GM12878 (cell line): ENCODE data around the gene NKAIN2. TPM values are rescaled to one million over a fixed set of nuclear protein-coding genes. Genes with fewer than 3 reads are reported as not detected.

Experiments used
- ATAC-seq: fragments of 200-7000 bp; cut with Tn5 transposase; 3 replicates; pipeline ENCODE4 v1.9.1; 2020; ENCODE audit warnings: mild to moderate bottlenecking, moderate library complexity
- BruUV-seq: library from RNA; stranded (reverse); fragments of 400-500 nt; replicated peaks from 2 replicates; lab custom pipeline; 2021; lab: Mats Ljungman, UMichigan
- CTCF ChIA-PET: fragments of 300-600 bp; sonication (Branson Sonifier 250); formaldehyde crosslinking; extraction: SDS; loops from one replicate; lab custom pipeline; 2021; ENCODE audit warnings: inconsistent platforms; lab: Yijun Ruan, JAX
- POLR2A ChIA-PET: fragments of 350-600 bp; formaldehyde crosslinking; extraction: SDS; loops from one replicate; lab custom pipeline; 2021; ENCODE audit warnings: inconsistent platforms; lab: Charles Lee
- RAD21 ChIA-PET: fragments of 300-600 bp; sonication (Branson Sonifier 250); formaldehyde crosslinking; loops from one replicate; lab custom pipeline; 2023; ENCODE audit warnings: antibody characterized with exemption; ENCODE audit not compliant: unreplicated experiment; lab: Charles Lee
- SMC1A ChIA-PET: fragments of 300-600 bp; sonication (Branson Sonifier 250); formaldehyde crosslinking; loops from one replicate; lab custom pipeline; 2023; ENCODE audit not compliant: unreplicated experiment, uncharacterized antibody; lab: Charles Lee
- DNase-seq: peaks from one replicate; pipeline ENCODE4 v3.0.0-alpha.2; 2011; ENCODE audit warnings: low read depth, low spot score
- FAIRE-seq: peaks from 3 replicates; lab custom pipeline; 2011; peaks lifted over from hg19 to GRCh38; lab: Jason Lieb, UNC
- H2AFZ ChIP-seq: 2 replicates; pipeline ENCODE4 v1.6.0; 2011; ENCODE audit warnings: low read depth, low read length, control low read depth; ENCODE audit not compliant: control insufficient read depth
- H3K27ac ChIP-seq: 2 replicates; pipeline ENCODE4 v1.5.1; 2011; ENCODE audit warnings: control low read depth; ENCODE audit not compliant: control insufficient read depth, insufficient read depth
- H3K27me3 ChIP-seq, 2 experiments: replicated peaks in 1 of 2; 2 replicates each; pipeline versions ENCODE4 v1.6.0 to v1.6.1; 2011; ENCODE audit warnings: low read length in 1 of 2; ENCODE audit not compliant: control insufficient read depth in 2 of 2, insufficient read depth in 2 of 2
- H3K36me3 ChIP-seq, 2 experiments: 2 replicates each; pipeline ENCODE4 v1.5.1; 2011; ENCODE audit warnings: low read length in 1 of 2; ENCODE audit not compliant: control insufficient read depth in 2 of 2, insufficient read depth in 2 of 2
- H3K4me1 ChIP-seq: 2 replicates; pipeline ENCODE4 v1.6.1; 2011; ENCODE audit warnings: mild to moderate bottlenecking, low read length, moderate library complexity, mixed read lengths; ENCODE audit not compliant: control insufficient read depth, insufficient read depth
- H3K4me2 ChIP-seq: 2 replicates; pipeline ENCODE4 v1.6.0; 2011; ENCODE audit warnings: control low read depth; ENCODE audit not compliant: control insufficient read depth, insufficient read depth
- H3K4me3 ChIP-seq: fragments of 200-600 bp; sonication (generic); 2 replicates; pipeline ENCODE4 v1.5.1; 2016
- H3K79me2 ChIP-seq: 2 replicates; pipeline ENCODE4 v1.6.0; 2011; ENCODE audit warnings: low read length; ENCODE audit not compliant: control insufficient read depth, insufficient read depth
- H3K9ac ChIP-seq: 2 replicates; pipeline ENCODE4 v1.8.0; 2011; ENCODE audit warnings: low read length, control low read depth, mixed read lengths; ENCODE audit not compliant: control insufficient read depth, insufficient read depth
- H3K9me3 ChIP-seq: replicated peaks from 3 replicates; pipeline ENCODE4 v1.5.1; 2011; ENCODE audit warnings: mild to moderate bottlenecking, low read length; ENCODE audit not compliant: control insufficient read depth, insufficient read depth
- H4K20me1 ChIP-seq: 2 replicates; pipeline ENCODE4 v1.6.0; 2011; ENCODE audit not compliant: control insufficient read depth, insufficient read depth
- CREB1 ChIP-seq: IDR thresholded peaks from 2 replicates; pipeline ENCODE4 v1.6.1; 2012; ENCODE audit warnings: low read depth, mild to moderate bottlenecking, inconsistent platforms
- NRF1 ChIP-seq: conservative IDR thresholded peaks from 2 replicates; pipeline ENCODE4 v1.6.1; 2011; ENCODE audit warnings: mild to moderate bottlenecking, low read depth, low read length, improper control_type of control experiment
- WGBS: methylation state at CpG from one replicate; pipeline ENCODE4 v1.1.6; 2016; ENCODE audit warnings: low lambda C conversion rate; ENCODE audit not compliant: insufficient replicate concordance, insufficient coverage; ENCODE audit errors: missing lambda C conversion rate; 5-methylcytosine and 5-hydroxymethylcytosine counted together
- in situ Hi-C: fragments of 300-500 bp; cut with MboI; formaldehyde crosslinking; loops from 9 replicates; pipeline ENCODE4 v1.14.3; 2018; ENCODE audit warnings: mixed read lengths
- intact Hi-C: fragments of 100-400 bp; cut with micrococcal nuclease; formaldehyde crosslinking; loops from one replicate; pipeline ENCODE4 v1.14.2; 2022; ENCODE audit not compliant: unreplicated experiment
- polyA plus RNA-seq, 11 experiments: library from polyadenylated mRNA; depleted of rRNA in 4 of 11; unstranded in 6 of 11; stranded (reverse) in 5 of 11; fragments of >200 nt; fragmentation: Nextera tagmentation in 4 of 11; fragmentation: Illumina TruSeq in 1 of 11; extraction: Ambion mirVana in 4 of 11; extraction: Trizol in 1 of 11; gene quantifications; 1 replicate in 1 of 11; 2 replicates in 10 of 11; pipeline versions ENCODE4 v1.2.1 to v1.2.3, GENCODE V29; 2011 to 2016; ENCODE audit warnings: inconsistent platforms in 2 of 11, missing spikeins in 2 of 11, low read depth in 1 of 11
- total RNA-seq, 4 experiments: library from RNA; depleted of rRNA in 3 of 4; stranded (reverse); fragments of >200 nt in 3 of 4; fragmentation: Illumina TruSeq in 1 of 4; extraction: Trizol in 1 of 4; gene quantifications; 2 replicates each; pipeline versions ENCODE4 v1.2.1 to v1.2.3, GENCODE V29; 2013 to 2021
- TF ChIP-seq, protein P1 (sequence below): IDR thresholded peaks from 2 replicates; pipeline ENCODE4 v1.6.1; 2012; ENCODE audit warnings: low read depth, low read length, improper control_type of control experiment
- TF ChIP-seq, protein P2 (sequence below): fragments of 450-650 bp; IDR thresholded peaks from 2 replicates; pipeline ENCODE4 v1.6.1; 2016; ENCODE audit warnings: mild to moderate bottlenecking, moderate library complexity, borderline replicate concordance
- TF ChIP-seq, protein P3 (sequence below): fragments of 450-650 bp; IDR thresholded peaks from 2 replicates; pipeline ENCODE4 v1.6.1; 2017; ENCODE audit warnings: mild to moderate bottlenecking, moderate library complexity

NKAIN2 gene
- total and polyA plus RNA-seq, 10 of the 15 experiments (the other 5 are each of a cell fraction or from before 2014, with no cell fraction given): not detected

DNA sequence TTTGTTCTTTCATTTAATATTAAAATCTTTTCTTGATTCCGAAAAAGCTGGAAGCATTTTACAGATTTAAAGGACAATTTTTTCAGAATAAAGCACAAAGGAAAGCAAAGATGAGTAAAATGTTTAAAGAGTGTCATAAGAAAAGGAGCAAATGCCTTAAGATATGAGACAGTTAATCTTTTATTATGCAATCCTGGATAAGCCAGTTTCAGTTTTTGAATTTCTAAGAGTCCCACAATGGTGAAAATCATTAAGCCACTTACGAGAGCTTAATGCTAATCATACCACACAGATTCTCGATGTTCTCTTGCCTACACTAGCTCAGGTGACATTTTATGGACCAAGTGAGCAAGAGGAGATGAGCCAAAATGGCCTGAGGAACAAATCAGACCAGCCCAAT lies 1054.9 kb downstream of the NKAIN2 start:
- no peak for DNase-seq
- Histone ChIP-seq H3K9me3 (no peaks in the 10 kb centered on the region), H3K9ac (no peak overlapping the region), H3K4me1 (no peaks in the 10 kb centered on the region), H3K4me2 (no peak overlapping the region), H3K27me3 (no peaks in the 10 kb centered on the region), H3K27ac (no peak overlapping the region), H3K36me3 (no peaks in the 10 kb centered on the region), H3K79me2 (no peaks in the 10 kb centered on the region), H4K20me1 (no peaks in the 10 kb centered on the region), H2AFZ (no peak overlapping the region), H3K4me3 (no peak overlapping the region)
- CTCF ChIA-PET: interaction anchor here (1.6 kb wide), 1 partner anchor 12 kb away, joined by 5 read pairs; no protein-coding TSS in a partner anchor
- no TSS peak for BruUV-seq
- intact Hi-C loops: no loop called here
- in situ Hi-C loops: no loop called here
- no peak for FAIRE-seq
- TF ChIP-seq NRF1 (no peak), CREB1 (no peak)
- TF ChIP-seq, protein P1, sequence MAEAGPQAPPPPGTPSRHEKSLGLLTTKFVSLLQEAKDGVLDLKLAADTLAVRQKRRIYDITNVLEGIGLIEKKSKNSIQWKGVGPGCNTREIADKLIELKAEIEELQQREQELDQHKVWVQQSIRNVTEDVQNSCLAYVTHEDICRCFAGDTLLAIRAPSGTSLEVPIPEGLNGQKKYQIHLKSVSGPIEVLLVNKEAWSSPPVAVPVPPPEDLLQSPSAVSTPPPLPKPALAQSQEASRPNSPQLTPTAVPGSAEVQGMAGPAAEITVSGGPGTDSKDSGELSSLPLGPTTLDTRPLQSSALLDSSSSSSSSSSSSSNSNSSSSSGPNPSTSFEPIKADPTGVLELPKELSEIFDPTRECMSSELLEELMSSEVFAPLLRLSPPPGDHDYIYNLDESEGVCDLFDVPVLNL: no peak
- TF ChIP-seq, protein P2, sequence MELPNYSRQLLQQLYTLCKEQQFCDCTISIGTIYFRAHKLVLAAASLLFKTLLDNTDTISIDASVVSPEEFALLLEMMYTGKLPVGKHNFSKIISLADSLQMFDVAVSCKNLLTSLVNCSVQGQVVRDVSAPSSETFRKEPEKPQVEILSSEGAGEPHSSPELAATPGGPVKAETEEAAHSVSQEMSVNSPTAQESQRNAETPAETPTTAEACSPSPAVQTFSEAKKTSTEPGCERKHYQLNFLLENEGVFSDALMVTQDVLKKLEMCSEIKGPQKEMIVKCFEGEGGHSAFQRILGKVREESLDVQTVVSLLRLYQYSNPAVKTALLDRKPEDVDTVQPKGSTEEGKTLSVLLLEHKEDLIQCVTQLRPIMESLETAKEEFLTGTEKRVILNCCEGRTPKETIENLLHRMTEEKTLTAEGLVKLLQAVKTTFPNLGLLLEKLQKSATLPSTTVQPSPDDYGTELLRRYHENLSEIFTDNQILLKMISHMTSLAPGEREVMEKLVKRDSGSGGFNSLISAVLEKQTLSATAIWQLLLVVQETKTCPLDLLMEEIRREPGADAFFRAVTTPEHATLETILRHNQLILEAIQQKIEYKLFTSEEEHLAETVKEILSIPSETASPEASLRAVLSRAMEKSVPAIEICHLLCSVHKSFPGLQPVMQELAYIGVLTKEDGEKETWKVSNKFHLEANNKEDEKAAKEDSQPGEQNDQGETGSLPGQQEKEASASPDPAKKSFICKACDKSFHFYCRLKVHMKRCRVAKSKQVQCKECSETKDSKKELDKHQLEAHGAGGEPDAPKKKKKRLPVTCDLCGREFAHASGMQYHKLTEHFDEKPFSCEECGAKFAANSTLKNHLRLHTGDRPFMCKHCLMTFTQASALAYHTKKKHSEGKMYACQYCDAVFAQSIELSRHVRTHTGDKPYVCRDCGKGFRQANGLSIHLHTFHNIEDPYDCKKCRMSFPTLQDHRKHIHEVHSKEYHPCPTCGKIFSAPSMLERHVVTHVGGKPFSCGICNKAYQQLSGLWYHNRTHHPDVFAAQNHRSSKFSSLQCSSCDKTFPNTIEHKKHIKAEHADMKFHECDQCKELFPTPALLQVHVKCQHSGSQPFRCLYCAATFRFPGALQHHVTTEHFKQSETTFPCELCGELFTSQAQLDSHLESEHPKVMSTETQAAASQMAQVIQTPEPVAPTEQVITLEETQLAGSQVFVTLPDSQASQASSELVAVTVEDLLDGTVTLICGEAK: no peak
- TF ChIP-seq, protein P3, sequence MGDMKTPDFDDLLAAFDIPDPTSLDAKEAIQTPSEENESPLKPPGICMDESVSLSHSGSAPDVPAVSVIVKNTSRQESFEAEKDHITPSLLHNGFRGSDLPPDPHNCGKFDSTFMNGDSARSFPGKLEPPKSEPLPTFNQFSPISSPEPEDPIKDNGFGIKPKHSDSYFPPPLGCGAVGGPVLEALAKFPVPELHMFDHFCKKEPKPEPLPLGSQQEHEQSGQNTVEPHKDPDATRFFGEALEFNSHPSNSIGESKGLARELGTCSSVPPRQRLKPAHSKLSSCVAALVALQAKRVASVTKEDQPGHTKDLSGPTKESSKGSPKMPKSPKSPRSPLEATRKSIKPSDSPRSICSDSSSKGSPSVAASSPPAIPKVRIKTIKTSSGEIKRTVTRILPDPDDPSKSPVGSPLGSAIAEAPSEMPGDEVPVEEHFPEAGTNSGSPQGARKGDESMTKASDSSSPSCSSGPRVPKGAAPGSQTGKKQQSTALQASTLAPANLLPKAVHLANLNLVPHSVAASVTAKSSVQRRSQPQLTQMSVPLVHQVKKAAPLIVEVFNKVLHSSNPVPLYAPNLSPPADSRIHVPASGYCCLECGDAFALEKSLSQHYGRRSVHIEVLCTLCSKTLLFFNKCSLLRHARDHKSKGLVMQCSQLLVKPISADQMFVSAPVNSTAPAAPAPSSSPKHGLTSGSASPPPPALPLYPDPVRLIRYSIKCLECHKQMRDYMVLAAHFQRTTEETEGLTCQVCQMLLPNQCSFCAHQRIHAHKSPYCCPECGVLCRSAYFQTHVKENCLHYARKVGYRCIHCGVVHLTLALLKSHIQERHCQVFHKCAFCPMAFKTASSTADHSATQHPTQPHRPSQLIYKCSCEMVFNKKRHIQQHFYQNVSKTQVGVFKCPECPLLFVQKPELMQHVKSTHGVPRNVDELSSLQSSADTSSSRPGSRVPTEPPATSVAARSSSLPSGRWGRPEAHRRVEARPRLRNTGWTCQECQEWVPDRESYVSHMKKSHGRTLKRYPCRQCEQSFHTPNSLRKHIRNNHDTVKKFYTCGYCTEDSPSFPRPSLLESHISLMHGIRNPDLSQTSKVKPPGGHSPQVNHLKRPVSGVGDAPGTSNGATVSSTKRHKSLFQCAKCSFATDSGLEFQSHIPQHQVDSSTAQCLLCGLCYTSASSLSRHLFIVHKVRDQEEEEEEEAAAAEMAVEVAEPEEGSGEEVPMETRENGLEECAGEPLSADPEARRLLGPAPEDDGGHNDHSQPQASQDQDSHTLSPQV: no peak
- ATAC-seq: no peak
- RAD21 ChIA-PET: no interaction called here
- SMC1A ChIA-PET: no interaction called here
- POLR2A ChIA-PET: no interaction called here
- 4% methylated on average over 3 of the region's 3 CpGs for WGBS
